Chondrocyte (in vitro differentiated cells): Measurements from ENCODE around the gene BST1. TPM values are rescaled to one million over a fixed set of nuclear protein-coding genes. Genes with fewer than 3 reads are reported as not detected.

Source experiments
- DNase-seq: peaks from one replicate; pipeline ENCODE4 v3.0.0; 2021; ENCODE audit warnings: mixed read lengths, low spot score
- H3K27ac Mint-ChIP-seq: one replicate; pipeline ENCODE4 v1.8.0; 2021; ENCODE audit warnings: mild to moderate bottlenecking, moderate library complexity, mixed read lengths; ENCODE audit not compliant: unreplicated experiment
- H3K27me3 Mint-ChIP-seq: 2 replicates; pipeline ENCODE4 v1.8.0; 2021; ENCODE audit warnings: low read depth, mixed read lengths
- H3K36me3 Mint-ChIP-seq: 2 replicates; pipeline ENCODE4 v1.8.0; 2021; ENCODE audit warnings: low read depth, mixed read lengths
- H3K4me1 Mint-ChIP-seq: 2 replicates; pipeline ENCODE4 v1.8.0; 2021; ENCODE audit warnings: low read depth, mild to moderate bottlenecking, mixed read lengths
- H3K4me3 Mint-ChIP-seq: one replicate; pipeline ENCODE4 v1.8.0; 2021; ENCODE audit warnings: mild to moderate bottlenecking, moderate library complexity, mixed read lengths; ENCODE audit not compliant: unreplicated experiment
- H3K9me3 Mint-ChIP-seq: 2 replicates; pipeline ENCODE4 v1.8.0; 2021; ENCODE audit warnings: low read depth, mixed read lengths
- CTCF ChIP-seq: fragments of 200-600 bp; sonication (generic); IDR thresholded peaks from 2 replicates; pipeline ENCODE4 v1.5.0; 2021; ENCODE audit warnings: antibody characterized with exemption, mild to moderate bottlenecking, moderate library complexity
- total RNA-seq: library from RNA; stranded (reverse); gene quantifications from 3 replicates; pipeline ENCODE4 v1.2.1, GENCODE V29; 2021

BST1 gene
- total RNA-seq, 1 donor from 2014 or later: 0.45 TPM

DNA sequence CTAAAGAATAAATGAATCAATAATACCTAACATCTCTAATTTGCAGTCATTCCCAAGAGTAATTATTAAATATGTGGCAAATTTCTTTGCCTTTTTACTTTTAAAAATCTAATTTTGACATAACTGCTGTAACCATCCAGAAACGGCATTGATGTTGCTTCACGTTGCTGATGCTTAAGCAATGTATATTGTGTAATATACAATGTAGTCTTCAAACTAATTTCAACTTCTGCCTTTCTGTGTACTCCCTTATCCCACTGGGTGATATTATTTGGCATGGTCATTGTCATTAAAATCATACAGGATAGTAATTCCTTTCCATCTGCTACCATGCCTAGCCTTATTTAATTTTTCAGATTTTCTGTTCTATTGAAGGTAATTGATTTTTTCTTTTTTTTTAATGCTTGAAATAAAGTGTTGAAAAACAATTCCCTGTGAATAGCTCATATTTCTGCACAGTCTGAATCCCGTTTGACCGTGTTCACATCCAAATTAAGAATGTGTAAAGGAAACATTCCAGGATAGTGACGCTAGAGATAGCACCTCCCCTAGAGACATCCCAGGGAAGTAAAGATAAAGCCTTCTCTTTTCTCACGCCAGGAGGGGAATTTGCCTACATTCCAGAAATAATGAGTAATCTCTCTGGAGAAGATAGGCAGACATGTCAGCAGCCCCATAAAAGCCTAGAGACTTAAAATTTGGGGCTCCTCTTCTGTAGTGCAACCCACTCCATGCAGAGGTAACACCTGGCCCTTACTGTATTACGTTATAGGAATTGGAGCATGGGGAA is 12.7 kb upstream of the BST1 start:
- DNase-seq: no peak
- Mint-ChIP-seq H3K4me3 (peak overlapping the region; percentile 19), H3K27ac (peak overlapping the region; percentile 94), H3K9me3 (no peaks in the 10 kb centered on the region), H3K36me3 (peaks cover 19% of the 10 kb centered on the region), H3K27me3 (no peaks in the 10 kb centered on the region), H3K4me1 (peaks cover 80% of the 10 kb centered on the region)
- no peak for TF ChIP-seq CTCF

GRCh38 chr4:15691346-15692135 is 11.3 kb upstream of the BST1 start:
- DNase-seq: no peak
- Mint-ChIP-seq H3K27ac (peak overlapping the region; percentile 94), H3K4me3 (no peak overlapping the region), H3K36me3 (peaks cover 14% of the 10 kb centered on the region), H3K9me3 (no peaks in the 10 kb centered on the region), H3K27me3 (no peaks in the 10 kb centered on the region), H3K4me1 (peaks cover 79% of the 10 kb centered on the region)
- TF ChIP-seq CTCF: no peak

DNA sequence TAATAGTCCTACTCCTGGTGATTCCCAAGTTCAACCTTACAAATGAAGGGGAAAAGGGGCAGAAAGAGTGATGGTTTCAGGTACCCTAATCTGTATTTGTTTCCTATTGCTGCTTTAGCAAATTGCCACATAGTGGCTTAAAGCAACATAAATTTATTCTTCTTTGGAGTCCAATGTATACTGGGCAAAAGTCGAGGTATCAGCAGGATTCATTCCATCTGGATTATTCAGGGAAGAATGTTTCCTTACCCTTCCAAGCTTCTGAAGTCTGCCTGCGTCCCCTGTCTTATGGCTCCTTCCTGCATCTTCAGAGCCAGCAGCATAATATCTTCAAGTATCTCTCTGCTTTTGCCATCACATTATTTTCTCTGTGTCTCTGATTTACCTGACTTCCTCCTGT is 10.3 kb upstream of the BST1 start:
- TF ChIP-seq CTCF: no peak
- peak overlapping the region; percentile 60 for H3K27ac Mint-ChIP-seq
- H3K36me3 Mint-ChIP-seq: peaks cover 7% of the 10 kb centered on the region
- peaks cover 72% of the 10 kb centered on the region for H3K4me1 Mint-ChIP-seq
- peaks cover 4% of the 10 kb centered on the region for H3K9me3 Mint-ChIP-seq
- DNase-seq: no peak
- H3K27me3 Mint-ChIP-seq: no peaks in the 10 kb centered on the region
- H3K4me3 Mint-ChIP-seq: no peak overlapping the region

GRCh38 chr4:15694431-15694830 is 8.4 kb upstream of the BST1 start:
- Mint-ChIP-seq H3K9me3 (peaks cover 6% of the 10 kb centered on the region), H3K27ac (no peak overlapping the region), H3K27me3 (no peaks in the 10 kb centered on the region), H3K36me3 (no peaks in the 10 kb centered on the region), H3K4me3 (no peak overlapping the region), H3K4me1 (peaks cover 58% of the 10 kb centered on the region)
- no peak for TF ChIP-seq CTCF
- DNase-seq: no peak

DNA sequence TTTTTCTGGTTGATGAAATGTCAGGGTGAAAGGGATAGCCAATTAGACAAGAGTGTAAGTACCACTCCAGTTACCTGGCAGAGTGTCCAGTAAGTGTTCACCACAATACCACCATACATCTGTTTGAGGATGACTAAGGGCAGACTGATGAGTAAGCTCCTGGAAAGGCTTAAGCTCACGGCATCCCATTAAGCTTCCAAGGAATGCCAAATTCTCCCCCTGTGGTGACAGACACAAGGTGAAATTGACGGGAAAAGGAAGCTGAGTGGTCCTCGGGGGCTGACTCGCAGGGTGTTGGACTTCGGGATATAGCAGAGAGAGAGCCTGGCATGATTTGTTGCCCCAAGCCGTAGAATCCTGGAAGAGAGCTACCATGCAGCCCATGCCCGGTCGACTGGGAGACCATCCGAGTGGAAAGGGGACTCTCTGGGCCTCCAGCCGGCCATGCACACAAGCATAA is 7.6 kb upstream of the BST1 start:
- Mint-ChIP-seq H3K36me3 (peaks cover 1% of the 10 kb centered on the region), H3K4me1 (peaks cover 49% of the 10 kb centered on the region), H3K27ac (peak overlapping the region; percentile 72), H3K9me3 (peaks cover 6% of the 10 kb centered on the region), H3K27me3 (no peaks in the 10 kb centered on the region), H3K4me3 (no peak overlapping the region)
- TF ChIP-seq CTCF: no peak
- DNase-seq: no peak
